Transverse colon (tissue), 4 donors: ENCODE results near the gene SAA1. TPM values are rescaled to one million over a fixed set of nuclear protein-coding genes. Genes with fewer than 3 reads are reported as not detected.

Source experiments
- DNase-seq: peaks from one replicate; pipeline ENCODE4 v3.0.0-alpha.2; 2019
- H3K27ac ChIP-seq, 4 donors: fragments of 200-600 bp; sonication (generic); 2 replicates each; pipeline ENCODE4 v1.5.1; 2016 to 2018; ENCODE audit warnings: inconsistent platforms in 4 of 4
- H3K27me3 ChIP-seq: fragments of 200-600 bp; sonication (generic); 2 replicates; pipeline ENCODE4 v1.5.1; 2017; ENCODE audit warnings: inconsistent platforms
- H3K36me3 ChIP-seq, 4 donors: fragments of 200-600 bp; sonication (generic); 2 replicates each; pipeline ENCODE4 v1.5.1; 2017 to 2019; ENCODE audit warnings: inconsistent platforms in 4 of 4
- H3K4me1 ChIP-seq, 4 donors: fragments of 200-600 bp; sonication (generic); 2 replicates each; pipeline ENCODE4 v1.5.1; 2017 to 2020; ENCODE audit warnings: inconsistent platforms in 4 of 4
- H3K4me3 ChIP-seq, 4 donors: fragments of 200-600 bp; sonication (generic); 1 replicate in 1 of 4; 2 replicates in 3 of 4; pipeline versions ENCODE4 v1.5.1 to v1.6.1; 2017 to 2019; ENCODE audit warnings: inconsistent platforms in 4 of 4
- H3K9me3 ChIP-seq, 2 donors: fragments of 200-600 bp; sonication (generic); 2 replicates each; pipeline ENCODE4 v1.5.1; 2017 to 2019; ENCODE audit warnings: inconsistent platforms in 2 of 2
- CTCF ChIP-seq, 5 experiments: fragments of 200-600 bp in 3 of 5; fragments of 450-650 bp in 2 of 5; sonication (generic) in 3 of 5; IDR thresholded peaks; 1 replicate in 2 of 5; 2 replicates in 3 of 5; pipeline ENCODE4 v1.5.1; 2016 to 2017; ENCODE audit warnings: antibody characterized with exemption in 5 of 5, inconsistent platforms in 3 of 5, mild to moderate bottlenecking in 2 of 5, moderate library complexity in 1 of 5
- EP300 ChIP-seq: sonication (generic); formaldehyde crosslinking; IDR thresholded peaks from one replicate; pipeline ENCODE4 v1.6.1; 2017; ENCODE audit warnings: antibody characterized with exemption, low read depth
- POLR2A ChIP-seq: fragments of 450-650 bp; IDR thresholded peaks from one replicate; pipeline ENCODE4 v1.6.1; 2016; ENCODE audit warnings: antibody characterized with exemption, mild to moderate bottlenecking, moderate library complexity
- POLR2AphosphoS5 ChIP-seq, 3 donors: sonication (generic); formaldehyde crosslinking; IDR thresholded peaks; one replicate each; pipeline ENCODE4 v1.6.1; 2016; ENCODE audit warnings: antibody characterized with exemption in 3 of 3
- WGBS, 2 donors: methylation state at CpG; one replicate each; pipeline ENCODE4 v1.1.5; 2018; ENCODE audit warnings: low coverage in 1 of 2; 5-methylcytosine and 5-hydroxymethylcytosine counted together
- in situ Hi-C, 4 donors: fragments of 200-750 bp; cut with MboI; loops; one replicate each; pipeline versions ENCODE4 v1.15.0 to v1.15.1; 2017; ENCODE audit warnings: low sequenced_read_pairs in 3 of 4, low pct_ligation_motif_present in 1 of 4, low pct_unique_long_range_greater_than_20kb in 1 of 4
- intact Hi-C: fragments of 100-400 bp; cut with DNase I; formaldehyde crosslinking; loops from one replicate; pipeline ENCODE4 v1.15.1; 2023; ENCODE audit warnings: low total_unique reads
- total RNA-seq, 4 donors: library from RNA; depleted of rRNA; stranded (reverse); fragments of >200 nt; gene quantifications; one replicate each; pipeline ENCODE4 v1.1.0, GENCODE V29; 2016

SAA1 gene
- total RNA-seq, 4 donors from 2014 or later: 6.0 to 38.9 (median 17.1) TPM; not detected in 1

GRCh38 chr11:18299721-18300120 is 33.7 kb downstream of the SAA1 start:
- Histone ChIP-seq H3K36me3 (peaks cover 0 to 53% (median 7%) of the 10 kb centered on the region in 4 donors), H3K27ac (no peak overlapping the region)

DNA sequence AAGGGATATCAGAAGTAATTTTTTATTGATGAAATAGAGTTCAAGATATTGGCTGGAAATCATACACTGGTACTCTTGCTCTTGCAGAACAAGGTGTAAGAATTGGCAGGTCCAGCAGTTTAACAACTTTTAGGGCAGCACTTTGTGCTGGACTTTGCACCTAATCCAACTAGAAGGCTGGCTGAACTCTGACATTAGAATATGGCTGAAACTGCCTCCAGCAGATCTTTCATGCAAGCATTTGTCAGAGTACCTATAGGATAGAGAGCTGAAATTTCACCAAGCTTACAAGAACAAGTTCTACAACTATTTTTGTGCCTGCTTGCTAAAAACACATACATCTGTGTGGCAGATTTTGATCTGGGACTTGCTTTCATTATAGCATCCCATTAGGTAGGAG is 38.7 kb downstream of the SAA1 start:
- peak overlapping the region in 2 of 4 donors; percentile 7 to 39 for H3K27ac ChIP-seq
- peaks cover 0 to 6% (median 0%) of the 10 kb centered on the region in 4 donors for H3K4me1 ChIP-seq
- intact Hi-C loops (no loop called here), in situ Hi-C loops (no loop called here)
- peaks cover 0 to 44% (median 6%) of the 10 kb centered on the region in 4 donors for H3K36me3 ChIP-seq
- TF ChIP-seq POLR2AphosphoS5 (IDR thresholded peaks at IDR 0.05) (no peak), EP300 (no peak), POLR2A (no peak), CTCF (IDR thresholded peaks at IDR 0.05) (no peak)
- no peaks in the 10 kb centered on the region for H3K27me3 ChIP-seq
- DNase-seq: peak; percentile 33
- H3K4me3 ChIP-seq: no peak overlapping the region
- H3K9me3 ChIP-seq: no peaks in the 10 kb centered on the region

More at GRCh38 chr11:18299721-18300120, 33.7 kb downstream of the SAA1 start:
- TF ChIP-seq POLR2A (no peak), CTCF (IDR thresholded peaks at IDR 0.05) (no peak), EP300 (no peak), POLR2AphosphoS5 (IDR thresholded peaks at IDR 0.05) (no peak)
- Histone ChIP-seq H3K27me3 (no peaks in the 10 kb centered on the region), H3K4me3 (no peak overlapping the region), H3K4me1 (no peaks in the 10 kb centered on the region), H3K9me3 (no peaks in the 10 kb centered on the region)
- in situ Hi-C loops: no loop called here
- DNase-seq: no peak
- intact Hi-C loops: no loop called here

- no peak for DNase-seq
- Histone ChIP-seq H3K4me3 (no peak overlapping the region), H3K36me3 (peaks cover 0 to 42% (median 10%) of the 10 kb centered on the region in 4 donors), H3K9me3 (no peaks in the 10 kb centered on the region), H3K4me1 (peaks cover 0 to 6% (median 0%) of the 10 kb centered on the region in 4 donors), H3K27ac (no peak overlapping the region), H3K27me3 (no peaks in the 10 kb centered on the region)
- in situ Hi-C loops (no loop called here), intact Hi-C loops (no loop called here)
- TF ChIP-seq POLR2AphosphoS5 (IDR thresholded peaks at IDR 0.05): no peak
- no peak for TF ChIP-seq CTCF (IDR thresholded peaks at IDR 0.05)
- TF ChIP-seq EP300: no peak
- no peak for TF ChIP-seq POLR2A
- WGBS, 2 donors: 85% methylated on average over 2 of the region's 2 CpGs
These were observed 41.5 kb downstream of the SAA1 start for GRCh38 chr11:18307461-18308139.

DNA sequence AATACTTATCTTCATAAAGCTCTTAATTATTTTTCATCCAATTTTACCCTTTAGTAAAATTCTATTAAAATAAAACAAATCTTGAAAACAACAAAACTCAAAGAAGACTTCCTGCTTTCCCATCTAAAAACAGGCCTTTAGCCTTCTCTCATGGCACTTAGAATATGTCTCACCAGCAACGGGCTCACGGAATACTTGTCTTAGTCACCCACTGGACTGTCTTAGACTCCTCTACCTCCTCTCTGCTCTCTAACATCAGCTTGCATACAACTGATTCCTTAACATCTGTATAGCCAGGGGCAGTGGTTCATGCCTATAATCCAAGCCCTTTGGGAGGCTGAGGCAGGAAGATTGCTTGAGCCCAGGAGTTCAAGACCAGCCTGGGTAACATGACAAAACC is 42.2 kb downstream of the SAA1 start:
- in situ Hi-C loops: no loop called here

More for the DNA sequence above, 42.2 kb downstream of the SAA1 start:
- no peak overlapping the region for H3K27ac ChIP-seq
- H3K4me3 ChIP-seq: no peak overlapping the region
- intact Hi-C loops: no loop called here
- no peaks in the 10 kb centered on the region for H3K9me3 ChIP-seq
- no peaks in the 10 kb centered on the region for H3K27me3 ChIP-seq
- no peak for TF ChIP-seq EP300
- TF ChIP-seq POLR2A: no peak
- no peak for TF ChIP-seq POLR2AphosphoS5 (IDR thresholded peaks at IDR 0.05)
- TF ChIP-seq CTCF (IDR thresholded peaks at IDR 0.05): no peak
- H3K4me1 ChIP-seq: peaks cover 0 to 10% (median 0%) of the 10 kb centered on the region in 4 donors
- 98 to 100% methylated on average over 2 of the region's 2 CpGs for WGBS, 2 donors
- no peak for DNase-seq
- H3K36me3 ChIP-seq: peaks cover 0 to 37% (median 10%) of the 10 kb centered on the region in 4 donors
